ENCODE data around the gene PIH1D1. TPM values are rescaled to one million over a fixed set of nuclear protein-coding genes. Genes with fewer than 3 reads are reported as not detected.
A peak's percentile ranks its signal among the peaks of the same experiment; 100 is the strongest.

Gene PIH1D1
- total RNA-seq, 1 experiment from 2014 or later: 153 TPM

DNA sequence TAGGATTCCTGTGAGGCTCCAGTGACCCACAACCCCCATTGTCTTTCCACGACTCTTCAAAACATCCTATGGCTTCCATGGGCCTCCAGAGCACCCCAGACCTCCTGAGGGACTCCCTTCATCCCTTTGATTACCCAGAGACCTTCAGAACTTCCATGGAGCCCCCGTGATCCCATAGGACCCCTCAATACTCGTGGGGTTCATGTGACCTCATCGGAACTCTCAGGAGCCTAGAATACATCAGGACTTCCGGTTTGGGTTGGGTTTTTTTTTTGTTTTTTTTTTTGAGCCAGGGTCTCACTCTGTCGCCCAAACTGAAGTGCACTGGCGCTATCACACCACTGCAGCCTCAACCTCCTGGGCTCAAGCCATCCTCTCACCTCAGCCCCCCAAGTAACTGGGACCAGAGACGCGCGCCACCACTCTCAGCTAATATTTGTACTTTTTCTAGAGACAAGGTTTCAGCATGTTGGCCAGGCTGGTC is 2.2 kb upstream of the PIH1D1 start:
- Mint-ChIP-seq H3K9me3 (no peaks in the 10 kb centered on the region), H3K27ac (peak overlapping the region; percentile 100), H3K36me3 (peaks cover 30% of the 10 kb centered on the region), H3K4me1 (peaks cover 21% of the 10 kb centered on the region), H3K4me3 (peak overlapping the region; percentile 94), H3K27me3 (ENCODE audit: low read depth) (no peaks in the 10 kb centered on the region)
- CTCF ChIA-PET: interaction anchor here (0.6 to 3.9 kb wide), 15 partner anchors 9 to 454 kb away, joined by 3 to 33 read pairs (median 5); partner anchors contain the start of genes SLC17A7 and TEAD2
- POLR2A ChIA-PET: interaction anchor here (0.6 to 2.1 kb wide), 9 partner anchors 11 to 141 kb away, joined by 3 to 7 read pairs (median 3); no protein-coding TSS in a partner anchor
- no peak for ATAC-seq
- DNase-seq (ENCODE audit: low spot score): no peak
- TF ChIP-seq FOXP1 (CRISPR knock-in tag; IDR thresholded peaks at IDR 0.05; ENCODE audit: borderline replicate concordance) (no peak), CREM (CRISPR knock-in tag; IDR thresholded peaks at IDR 0.05) (no peak), ZNF138 (CRISPR knock-in tag; conservative IDR thresholded peaks at IDR 0.05) (0 out of 2 replicates have a peak, but pooled peaks have one; percentile 4), ZNF263 (CRISPR knock-in tag; IDR thresholded peaks at IDR 0.05; ENCODE audit: low read depth) (no peak), NR3C1 (CRISPR knock-in tag; conservative IDR thresholded peaks at IDR 0.05; ENCODE audit: low read depth) (0 out of 2 replicates have a peak, but pooled peaks have one; percentile 67)
- TF ChIP-seq, protein P1, sequence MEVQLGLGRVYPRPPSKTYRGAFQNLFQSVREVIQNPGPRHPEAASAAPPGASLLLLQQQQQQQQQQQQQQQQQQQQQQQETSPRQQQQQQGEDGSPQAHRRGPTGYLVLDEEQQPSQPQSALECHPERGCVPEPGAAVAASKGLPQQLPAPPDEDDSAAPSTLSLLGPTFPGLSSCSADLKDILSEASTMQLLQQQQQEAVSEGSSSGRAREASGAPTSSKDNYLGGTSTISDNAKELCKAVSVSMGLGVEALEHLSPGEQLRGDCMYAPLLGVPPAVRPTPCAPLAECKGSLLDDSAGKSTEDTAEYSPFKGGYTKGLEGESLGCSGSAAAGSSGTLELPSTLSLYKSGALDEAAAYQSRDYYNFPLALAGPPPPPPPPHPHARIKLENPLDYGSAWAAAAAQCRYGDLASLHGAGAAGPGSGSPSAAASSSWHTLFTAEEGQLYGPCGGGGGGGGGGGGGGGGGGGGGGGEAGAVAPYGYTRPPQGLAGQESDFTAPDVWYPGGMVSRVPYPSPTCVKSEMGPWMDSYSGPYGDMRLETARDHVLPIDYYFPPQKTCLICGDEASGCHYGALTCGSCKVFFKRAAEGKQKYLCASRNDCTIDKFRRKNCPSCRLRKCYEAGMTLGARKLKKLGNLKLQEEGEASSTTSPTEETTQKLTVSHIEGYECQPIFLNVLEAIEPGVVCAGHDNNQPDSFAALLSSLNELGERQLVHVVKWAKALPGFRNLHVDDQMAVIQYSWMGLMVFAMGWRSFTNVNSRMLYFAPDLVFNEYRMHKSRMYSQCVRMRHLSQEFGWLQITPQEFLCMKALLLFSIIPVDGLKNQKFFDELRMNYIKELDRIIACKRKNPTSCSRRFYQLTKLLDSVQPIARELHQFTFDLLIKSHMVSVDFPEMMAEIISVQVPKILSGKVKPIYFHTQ (CRISPR knock-in tag; IDR thresholded peaks at IDR 0.05): 0 out of 2 replicates have a peak, but pooled peaks have one; percentile 47

DNA sequence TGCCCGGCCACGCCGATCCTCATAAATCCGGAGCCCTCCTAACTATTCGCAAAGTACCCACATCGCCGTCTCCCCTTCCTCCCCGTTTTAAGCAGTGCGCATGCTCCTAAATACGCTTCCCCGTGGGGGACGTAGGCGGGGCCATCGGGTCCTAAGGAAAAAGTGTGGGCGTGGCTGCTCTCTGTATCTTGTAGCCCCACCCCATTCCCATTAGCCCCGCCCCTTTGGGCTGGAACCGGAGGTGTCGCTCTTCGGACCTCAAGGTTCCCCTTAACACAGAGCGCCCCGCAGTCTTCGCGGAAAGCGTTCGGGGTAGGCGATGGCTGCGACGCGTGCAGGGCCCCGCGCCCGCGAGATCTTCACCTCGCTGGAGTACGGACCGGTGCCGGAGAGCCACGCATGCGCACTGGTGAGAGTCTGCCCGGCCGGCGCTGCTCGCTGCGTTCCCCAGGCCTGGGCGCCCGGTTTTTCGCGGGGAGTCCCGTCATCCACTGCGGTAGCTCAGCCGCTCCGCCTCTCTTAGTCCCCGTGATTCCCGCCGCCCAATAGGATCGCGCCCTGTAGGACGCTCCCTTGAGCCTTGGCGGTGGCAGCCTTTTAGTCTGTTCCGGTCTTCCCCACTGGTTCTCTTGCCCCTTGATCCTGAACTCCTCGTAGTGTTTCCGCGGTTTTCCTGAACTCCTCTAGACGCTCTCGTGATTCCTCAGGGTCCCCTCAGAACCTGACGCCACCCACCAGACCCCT is 1.6 kb upstream of the PIH1D1 start, which contains the start of gene ALDH16A1:
Gene ALDH16A1, plus strand, starts transcription at position 213 of the 744 bp plus-strand sequence. Its CDS starts 107 bp downstream, at position 320.
- POLR2A ChIA-PET: interaction anchor here (0.5 to 2.1 kb wide), 11 partner anchors 11 to 542 kb away, joined by 3 to 7 read pairs (median 4); partner anchors contain the start of gene RCN3
- TF ChIP-seq ZNF138 (CRISPR knock-in tag; conservative IDR thresholded peaks at IDR 0.05) (0 out of 2 replicates have a peak, but pooled peaks have one; percentile 44), ESRRA (CRISPR knock-in tag; IDR thresholded peaks at IDR 0.05; ENCODE audit: borderline replicate concordance) (no peak), FOXP1 (CRISPR knock-in tag; IDR thresholded peaks at IDR 0.05; ENCODE audit: borderline replicate concordance) (peak; percentile 54; the same call in 1 of the 2 replicates), FOXK1 (CRISPR knock-in tag; IDR thresholded peaks at IDR 0.05) (peak; percentile 35; the same call in 1 of the 2 replicates), SP1 (CRISPR knock-in tag; conservative IDR thresholded peaks at IDR 0.05) (peak; percentile 76), ETV6 (CRISPR knock-in tag; IDR thresholded peaks at IDR 0.05) (peak; percentile 11; the same call in 1 of the 2 replicates), ZBTB43 (CRISPR knock-in tag; IDR thresholded peaks at IDR 0.05) (no peak; the same call in 1 of the 2 replicates), NR3C1 (CRISPR knock-in tag; conservative IDR thresholded peaks at IDR 0.05; ENCODE audit: low read depth) (no peak), E2F1 (CRISPR knock-in tag; IDR thresholded peaks at IDR 0.05) (0 out of 2 replicates have a peak, but pooled peaks have one; percentile 55), E2F5 (CRISPR knock-in tag; IDR thresholded peaks at IDR 0.05) (peak; percentile 90), FOXJ3 (CRISPR knock-in tag; IDR thresholded peaks at IDR 0.05; ENCODE audit: borderline replicate concordance) (no peak), USF2 (CRISPR knock-in tag; IDR thresholded peaks at IDR 0.05) (peak; percentile 95)
- TF ChIP-seq, protein P2, sequence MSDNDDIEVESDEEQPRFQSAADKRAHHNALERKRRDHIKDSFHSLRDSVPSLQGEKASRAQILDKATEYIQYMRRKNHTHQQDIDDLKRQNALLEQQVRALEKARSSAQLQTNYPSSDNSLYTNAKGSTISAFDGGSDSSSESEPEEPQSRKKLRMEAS (CRISPR knock-in tag; IDR thresholded peaks at IDR 0.05): peak; percentile 77
- TF ChIP-seq, protein P3, sequence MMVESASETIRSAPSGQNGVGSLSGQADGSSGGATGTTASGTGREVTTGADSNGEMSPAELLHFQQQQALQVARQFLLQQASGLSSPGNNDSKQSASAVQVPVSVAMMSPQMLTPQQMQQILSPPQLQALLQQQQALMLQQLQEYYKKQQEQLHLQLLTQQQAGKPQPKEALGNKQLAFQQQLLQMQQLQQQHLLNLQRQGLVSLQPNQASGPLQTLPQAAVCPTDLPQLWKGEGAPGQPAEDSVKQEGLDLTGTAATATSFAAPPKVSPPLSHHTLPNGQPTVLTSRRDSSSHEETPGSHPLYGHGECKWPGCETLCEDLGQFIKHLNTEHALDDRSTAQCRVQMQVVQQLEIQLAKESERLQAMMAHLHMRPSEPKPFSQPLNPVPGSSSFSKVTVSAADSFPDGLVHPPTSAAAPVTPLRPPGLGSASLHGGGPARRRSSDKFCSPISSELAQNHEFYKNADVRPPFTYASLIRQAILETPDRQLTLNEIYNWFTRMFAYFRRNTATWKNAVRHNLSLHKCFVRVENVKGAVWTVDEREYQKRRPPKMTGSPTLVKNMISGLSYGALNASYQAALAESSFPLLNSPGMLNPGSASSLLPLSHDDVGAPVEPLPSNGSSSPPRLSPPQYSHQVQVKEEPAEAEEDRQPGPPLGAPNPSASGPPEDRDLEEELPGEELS (CRISPR knock-in tag; IDR thresholded peaks at IDR 0.05): peak; percentile 12; the same call in 1 of the 2 replicates
- TF ChIP-seq, protein P4, sequence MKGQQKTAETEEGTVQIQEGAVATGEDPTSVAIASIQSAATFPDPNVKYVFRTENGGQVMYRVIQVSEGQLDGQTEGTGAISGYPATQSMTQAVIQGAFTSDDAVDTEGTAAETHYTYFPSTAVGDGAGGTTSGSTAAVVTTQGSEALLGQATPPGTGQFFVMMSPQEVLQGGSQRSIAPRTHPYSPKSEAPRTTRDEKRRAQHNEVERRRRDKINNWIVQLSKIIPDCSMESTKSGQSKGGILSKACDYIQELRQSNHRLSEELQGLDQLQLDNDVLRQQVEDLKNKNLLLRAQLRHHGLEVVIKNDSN (CRISPR knock-in tag; IDR thresholded peaks at IDR 0.05): peak; percentile 95

More for the DNA sequence above, 1.6 kb upstream of the PIH1D1 start, which contains the start of gene ALDH16A1:
- peak; percentile 90 for ATAC-seq
- H3K4me1 Mint-ChIP-seq: peaks cover 26% of the 10 kb centered on the region
- H3K9me3 Mint-ChIP-seq: no peaks in the 10 kb centered on the region
- CTCF ChIA-PET: interaction anchor here (0.6 to 3.9 kb wide), 20 partner anchors 8 to 453 kb away, joined by 3 to 33 read pairs (median 5); partner anchors contain the start of genes DKKL1, GFY, LIN7B and SLC17A7
- peak within 1 kb of the TSS; percentile 100 for H3K27ac Mint-ChIP-seq
- peaks cover 35% of the 10 kb centered on the region for H3K36me3 Mint-ChIP-seq
- H3K4me3 Mint-ChIP-seq: peak within 1 kb of the TSS; percentile 94
- no peaks in the 10 kb centered on the region for H3K27me3 Mint-ChIP-seq (ENCODE audit: low read depth)
- peak; percentile 96 for DNase-seq (ENCODE audit: low spot score)
